SK-N-SH (cell line): Measurements from ENCODE around the gene SLC25A38. TPM values are rescaled to one million over a fixed set of nuclear protein-coding genes. Genes with fewer than 3 reads are reported as not detected.
A peak's percentile ranks its signal among the peaks of the same experiment; 100 is the strongest.

Experiments used
- CTCF ChIA-PET: fragments of 300-600, 350-600 bp; formaldehyde crosslinking; extraction: SDS; loops from one replicate; lab custom pipeline; 2021; lab: Yijun Ruan, JAX
- POLR2A ChIA-PET: fragments of 350-600 bp; sonication (Branson Sonifier 250); formaldehyde crosslinking; extraction: SDS; loops from one replicate; lab custom pipeline; 2020; ENCODE audit warnings: antibody characterized with exemption, inconsistent platforms; lab: Yijun Ruan, JAX
- DNase-seq: peaks from one replicate; pipeline ENCODE4 v3.0.0; 2012
- H2AFZ ChIP-seq: fragments of 200-600 bp; sonication (generic); 2 replicates; pipeline ENCODE4 v1.8.1; 2016; ENCODE audit warnings: antibody characterized with exemption, mild to moderate bottlenecking, low read depth
- H3F3A ChIP-seq: fragments of 200-600 bp; sonication (generic); replicated peaks from 2 replicates; pipeline ENCODE3; 2016; ENCODE audit warnings: antibody characterized with exemption, mild to moderate bottlenecking; ENCODE audit not compliant: insufficient read depth
- H3K27ac ChIP-seq, 2 experiments: fragments of 200-500 bp in 1 of 2; fragments of 200-600 bp in 1 of 2; sonication (Bioruptor generic) in 1 of 2; sonication (generic), shearing (Covaris generic) in 1 of 2; 2 replicates each; pipeline versions ENCODE4 v1.5.1 to v1.6.1; 2014 to 2016; ENCODE audit warnings: low read depth in 2 of 2, inconsistent platforms in 1 of 2, low read length in 1 of 2, mild to moderate bottlenecking in 1 of 2, mixed read lengths in 1 of 2
- H3K27me3 ChIP-seq: fragments of 200-600 bp; sonication (generic), shearing (Covaris generic); 2 replicates; pipeline ENCODE4 v1.6.1; 2016; ENCODE audit warnings: mixed run types; ENCODE audit not compliant: insufficient read depth
- H3K36me3 ChIP-seq, 2 experiments: fragments of 200-500 bp in 1 of 2; fragments of 200-600 bp in 1 of 2; sonication (Bioruptor generic) in 1 of 2; sonication (generic) in 1 of 2; replicated peaks in 1 of 2; 2 replicates each; pipeline versions ENCODE3 to v1.5.1; 2014 to 2016; ENCODE audit warnings: low read length in 1 of 2, mild to moderate bottlenecking in 1 of 2; ENCODE audit not compliant: insufficient read depth in 2 of 2, control insufficient read depth in 1 of 2
- H3K4me1 ChIP-seq, 2 experiments: fragments of 200-500 bp in 1 of 2; fragments of 200-600 bp in 1 of 2; sonication (Bioruptor generic) in 1 of 2; sonication (generic), shearing (Covaris generic) in 1 of 2; 2 replicates each; pipeline versions ENCODE4 v1.5.1 to v1.6.1; 2014 to 2016; ENCODE audit warnings: low read depth in 1 of 2, low read length in 1 of 2, mixed run types in 1 of 2; ENCODE audit not compliant: insufficient read depth in 2 of 2, control insufficient read depth in 1 of 2
- H3K4me2 ChIP-seq: fragments of 200-600 bp; sonication (generic), shearing (Covaris generic); 2 replicates; pipeline ENCODE4 v1.6.1; 2017; ENCODE audit warnings: mixed run types
- H3K4me3 ChIP-seq, 2 experiments: fragments of 200-500 bp in 1 of 2; fragments of 200-600 bp in 1 of 2; sonication (Bioruptor generic) in 1 of 2; sonication (generic), shearing (Covaris generic) in 1 of 2; 2 replicates each; pipeline versions ENCODE4 v1.5.1 to v1.8.1; 2014 to 2016; ENCODE audit warnings: low read depth in 2 of 2, inconsistent platforms in 1 of 2, low read length in 1 of 2, mild to moderate bottlenecking in 1 of 2, mixed read lengths in 1 of 2, moderate library complexity in 1 of 2
- H3K79me2 ChIP-seq: fragments of 200-600 bp; sonication (generic); 2 replicates; pipeline ENCODE4 v1.8.1; 2017; ENCODE audit warnings: mild to moderate bottlenecking; ENCODE audit not compliant: insufficient read depth
- H3K9ac ChIP-seq: fragments of 200-600 bp; sonication (generic); 2 replicates; pipeline ENCODE4 v1.6.1; 2017; ENCODE audit warnings: mixed run types
- H3K9me2 ChIP-seq: fragments of 200-600 bp; sonication (generic); 2 replicates; pipeline ENCODE4 v1.6.1; 2017; ENCODE audit warnings: mixed run types
- H3K9me3 ChIP-seq: fragments of 200-600 bp; sonication (generic); 2 replicates; pipeline ENCODE4 v1.6.1; 2017; ENCODE audit warnings: mixed run types, mild to moderate bottlenecking, moderate library complexity
- H4K20me1 ChIP-seq: fragments of 200-600 bp; sonication (generic); 2 replicates; pipeline ENCODE4 v1.6.1; 2017; ENCODE audit warnings: mild to moderate bottlenecking, mixed run types; ENCODE audit not compliant: insufficient read depth
- CHD2 ChIP-seq: fragments of 150-350 bp; IDR thresholded peaks from 2 replicates; pipeline ENCODE4 v1.6.1; 2018; ENCODE audit warnings: low read length; ENCODE audit not compliant: partially characterized antibody
- ELF1 ChIP-seq: IDR thresholded peaks from 2 replicates; pipeline ENCODE4 v1.4.0; 2012
- FOSL2 ChIP-seq: IDR thresholded peaks from 2 replicates; pipeline ENCODE4 v1.4.0; 2012; ENCODE audit warnings: low read depth, mild to moderate bottlenecking, moderate library complexity, borderline replicate concordance
- FOXJ3 ChIP-seq: sonication (generic); formaldehyde crosslinking; IDR thresholded peaks from 2 replicates; pipeline ENCODE4 v1.5.1; 2020; ENCODE audit warnings: mild to moderate bottlenecking, missing genetic modification reagents
- MEF2A ChIP-seq: IDR thresholded peaks from 2 replicates; pipeline ENCODE4 v1.4.0; 2012; ENCODE audit warnings: low read depth, borderline replicate concordance
- NRF1 ChIP-seq: IDR thresholded peaks from 2 replicates; pipeline ENCODE4 v1.6.1; 2012; ENCODE audit warnings: low read depth, mild to moderate bottlenecking, low read length
- POLR2AphosphoS5 ChIP-seq: IDR thresholded peaks from 2 replicates; pipeline ENCODE4 v1.6.1; 2012; ENCODE audit warnings: low read depth, low read length
- SIN3A ChIP-seq: IDR thresholded peaks from 2 replicates; pipeline ENCODE4 v1.6.1; 2012; ENCODE audit warnings: low read depth, mild to moderate bottlenecking, low read length, moderate library complexity, borderline replicate concordance
- SMC3 ChIP-seq: IDR thresholded peaks from 2 replicates; pipeline ENCODE4 v1.6.1; 2012; ENCODE audit warnings: low read depth, low read length, improper control_type of control experiment
- TAF1 ChIP-seq: IDR thresholded peaks from 2 replicates; pipeline ENCODE4 v1.6.1; 2012; ENCODE audit warnings: low read depth, mild to moderate bottlenecking, low read length, moderate library complexity, borderline replicate concordance
- TEAD4 ChIP-seq: IDR thresholded peaks from 2 replicates; pipeline ENCODE4 v1.4.0; 2012; ENCODE audit warnings: mild to moderate bottlenecking, borderline replicate concordance; ENCODE audit not compliant: insufficient read depth
- WGBS: methylation state at CpG from one replicate; pipeline ENCODE4 v1.1.6; 2017; ENCODE audit warnings: low lambda C conversion rate; 5-methylcytosine and 5-hydroxymethylcytosine counted together
- polyA plus RNA-seq, 3 experiments: library from polyadenylated mRNA; depleted of rRNA; stranded (reverse); fragments of >200 nt; gene quantifications; 2 replicates each; pipeline ENCODE4 v1.2.3, GENCODE V29; 2012
- TF ChIP-seq, protein P1 (sequence below): IDR thresholded peaks from 2 replicates; pipeline ENCODE4 v1.4.0; 2012; ENCODE audit warnings: low read depth
- TF ChIP-seq, protein P2 (sequence below): IDR thresholded peaks from 2 replicates; pipeline ENCODE4 v1.6.1; 2012; ENCODE audit warnings: mild to moderate bottlenecking, low read depth, low read length, moderate library complexity
- TF ChIP-seq, protein P3 (sequence below): IDR thresholded peaks from 2 replicates; pipeline ENCODE4 v1.4.0; 2012; ENCODE audit warnings: low read depth, borderline replicate concordance
- TF ChIP-seq, protein P4 (sequence below): fragments of 150-350 bp; IDR thresholded peaks from 2 replicates; pipeline ENCODE4 v1.6.1; 2017; ENCODE audit warnings: antibody characterized with exemption, low read length, low read depth, borderline replicate concordance
- TF ChIP-seq, protein P5 (sequence below): IDR thresholded peaks from 2 replicates; pipeline ENCODE4; 2012

SLC25A38 gene
- polyA plus RNA-seq, 1 of the 3 experiments (the other 2 are of a cell fraction): 34.9 TPM

DNA sequence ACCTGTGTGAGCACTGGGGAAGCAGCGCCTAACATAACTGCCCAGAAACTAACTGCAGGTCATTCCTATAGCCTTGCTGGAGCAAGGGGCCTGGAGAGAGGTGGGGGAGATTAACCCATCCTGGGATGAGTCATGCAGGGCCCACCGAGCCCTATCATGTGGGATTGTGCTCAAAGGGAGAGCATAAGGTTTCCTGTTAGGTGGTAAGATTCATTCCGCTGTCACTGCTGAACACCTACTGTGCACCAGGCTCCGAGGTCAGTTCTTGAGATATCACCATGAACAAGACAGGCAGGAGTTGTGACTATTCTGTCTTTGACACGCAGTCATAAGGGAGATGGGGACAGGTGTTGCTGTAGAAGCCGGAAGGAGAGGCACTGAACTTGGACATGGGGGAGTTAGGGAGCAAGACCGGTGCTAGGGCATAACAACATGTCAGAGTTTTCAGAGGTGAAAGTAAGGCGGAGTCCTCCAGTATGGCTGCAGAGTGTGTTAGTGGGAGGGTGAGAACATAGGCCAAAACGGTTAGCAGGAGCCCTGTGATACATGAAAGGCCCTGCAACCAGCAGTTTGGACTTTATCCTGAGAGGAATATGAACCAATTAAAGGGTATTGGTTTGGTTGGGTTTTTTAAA lies 2.4 kb downstream of the SLC25A38 start:
- no peak for DNase-seq
- Histone ChIP-seq H3K79me2 (peaks cover 66% of the 10 kb centered on the region), H3F3A (peaks cover 15% of the 10 kb centered on the region), H3K27ac (no peak overlapping the region), H3K36me3 (peaks cover 3 to 7% of the 10 kb centered on the region in 2 experiments), H3K9me3 (no peaks in the 10 kb centered on the region), H3K4me3 (no peak overlapping the region), H3K27me3 (no peaks in the 10 kb centered on the region), H4K20me1 (peaks cover 47% of the 10 kb centered on the region), H3K4me2 (peak overlapping the region; percentile 97; the same call in 1 of the 2 replicates), H3K4me1 (peaks cover 5 to 8% of the 10 kb centered on the region in 2 experiments; a peak in 1 of 4 replicates), H2AFZ (no peak overlapping the region), H3K9me2 (no peaks in the 10 kb centered on the region), H3K9ac (no peak overlapping the region)
- ChIA-PET POLR2A (interaction anchor here (1.6 kb wide), 1 partner anchor 21 kb away, joined by 5 read pairs; the partner anchor contains the start of gene RPSA), CTCF (interaction anchor here (0.9 to 1.3 kb wide), 2 partner anchors 22 to 62 kb away, joined by 3 read pairs; no protein-coding TSS in a partner anchor)
- TF ChIP-seq, protein P1, sequence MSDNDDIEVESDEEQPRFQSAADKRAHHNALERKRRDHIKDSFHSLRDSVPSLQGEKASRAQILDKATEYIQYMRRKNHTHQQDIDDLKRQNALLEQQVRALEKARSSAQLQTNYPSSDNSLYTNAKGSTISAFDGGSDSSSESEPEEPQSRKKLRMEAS: no peak
- TF ChIP-seq, protein P2, sequence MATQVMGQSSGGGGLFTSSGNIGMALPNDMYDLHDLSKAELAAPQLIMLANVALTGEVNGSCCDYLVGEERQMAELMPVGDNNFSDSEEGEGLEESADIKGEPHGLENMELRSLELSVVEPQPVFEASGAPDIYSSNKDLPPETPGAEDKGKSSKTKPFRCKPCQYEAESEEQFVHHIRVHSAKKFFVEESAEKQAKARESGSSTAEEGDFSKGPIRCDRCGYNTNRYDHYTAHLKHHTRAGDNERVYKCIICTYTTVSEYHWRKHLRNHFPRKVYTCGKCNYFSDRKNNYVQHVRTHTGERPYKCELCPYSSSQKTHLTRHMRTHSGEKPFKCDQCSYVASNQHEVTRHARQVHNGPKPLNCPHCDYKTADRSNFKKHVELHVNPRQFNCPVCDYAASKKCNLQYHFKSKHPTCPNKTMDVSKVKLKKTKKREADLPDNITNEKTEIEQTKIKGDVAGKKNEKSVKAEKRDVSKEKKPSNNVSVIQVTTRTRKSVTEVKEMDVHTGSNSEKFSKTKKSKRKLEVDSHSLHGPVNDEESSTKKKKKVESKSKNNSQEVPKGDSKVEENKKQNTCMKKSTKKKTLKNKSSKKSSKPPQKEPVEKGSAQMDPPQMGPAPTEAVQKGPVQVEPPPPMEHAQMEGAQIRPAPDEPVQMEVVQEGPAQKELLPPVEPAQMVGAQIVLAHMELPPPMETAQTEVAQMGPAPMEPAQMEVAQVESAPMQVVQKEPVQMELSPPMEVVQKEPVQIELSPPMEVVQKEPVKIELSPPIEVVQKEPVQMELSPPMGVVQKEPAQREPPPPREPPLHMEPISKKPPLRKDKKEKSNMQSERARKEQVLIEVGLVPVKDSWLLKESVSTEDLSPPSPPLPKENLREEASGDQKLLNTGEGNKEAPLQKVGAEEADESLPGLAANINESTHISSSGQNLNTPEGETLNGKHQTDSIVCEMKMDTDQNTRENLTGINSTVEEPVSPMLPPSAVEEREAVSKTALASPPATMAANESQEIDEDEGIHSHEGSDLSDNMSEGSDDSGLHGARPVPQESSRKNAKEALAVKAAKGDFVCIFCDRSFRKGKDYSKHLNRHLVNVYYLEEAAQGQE: no peak
- no peak for TF ChIP-seq SMC3
- TF ChIP-seq NRF1: no peak
- TF ChIP-seq TEAD4: no peak
- no peak for TF ChIP-seq FOXJ3
- TF ChIP-seq, protein P3, sequence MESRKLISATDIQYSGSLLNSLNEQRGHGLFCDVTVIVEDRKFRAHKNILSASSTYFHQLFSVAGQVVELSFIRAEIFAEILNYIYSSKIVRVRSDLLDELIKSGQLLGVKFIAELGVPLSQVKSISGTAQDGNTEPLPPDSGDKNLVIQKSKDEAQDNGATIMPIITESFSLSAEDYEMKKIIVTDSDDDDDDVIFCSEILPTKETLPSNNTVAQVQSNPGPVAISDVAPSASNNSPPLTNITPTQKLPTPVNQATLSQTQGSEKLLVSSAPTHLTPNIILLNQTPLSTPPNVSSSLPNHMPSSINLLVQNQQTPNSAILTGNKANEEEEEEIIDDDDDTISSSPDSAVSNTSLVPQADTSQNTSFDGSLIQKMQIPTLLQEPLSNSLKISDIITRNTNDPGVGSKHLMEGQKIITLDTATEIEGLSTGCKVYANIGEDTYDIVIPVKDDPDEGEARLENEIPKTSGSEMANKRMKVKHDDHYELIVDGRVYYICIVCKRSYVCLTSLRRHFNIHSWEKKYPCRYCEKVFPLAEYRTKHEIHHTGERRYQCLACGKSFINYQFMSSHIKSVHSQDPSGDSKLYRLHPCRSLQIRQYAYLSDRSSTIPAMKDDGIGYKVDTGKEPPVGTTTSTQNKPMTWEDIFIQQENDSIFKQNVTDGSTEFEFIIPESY: no peak
- no peak for TF ChIP-seq MEF2A
- no peak for TF ChIP-seq SIN3A
- TF ChIP-seq POLR2AphosphoS5: no peak
- TF ChIP-seq ELF1: no peak
- no peak for TF ChIP-seq FOSL2
- no peak for TF ChIP-seq CHD2
- TF ChIP-seq, protein P4, sequence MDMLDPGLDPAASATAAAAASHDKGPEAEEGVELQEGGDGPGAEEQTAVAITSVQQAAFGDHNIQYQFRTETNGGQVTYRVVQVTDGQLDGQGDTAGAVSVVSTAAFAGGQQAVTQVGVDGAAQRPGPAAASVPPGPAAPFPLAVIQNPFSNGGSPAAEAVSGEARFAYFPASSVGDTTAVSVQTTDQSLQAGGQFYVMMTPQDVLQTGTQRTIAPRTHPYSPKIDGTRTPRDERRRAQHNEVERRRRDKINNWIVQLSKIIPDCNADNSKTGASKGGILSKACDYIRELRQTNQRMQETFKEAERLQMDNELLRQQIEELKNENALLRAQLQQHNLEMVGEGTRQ: no peak
- no peak for TF ChIP-seq TAF1
- TF ChIP-seq, protein P5, sequence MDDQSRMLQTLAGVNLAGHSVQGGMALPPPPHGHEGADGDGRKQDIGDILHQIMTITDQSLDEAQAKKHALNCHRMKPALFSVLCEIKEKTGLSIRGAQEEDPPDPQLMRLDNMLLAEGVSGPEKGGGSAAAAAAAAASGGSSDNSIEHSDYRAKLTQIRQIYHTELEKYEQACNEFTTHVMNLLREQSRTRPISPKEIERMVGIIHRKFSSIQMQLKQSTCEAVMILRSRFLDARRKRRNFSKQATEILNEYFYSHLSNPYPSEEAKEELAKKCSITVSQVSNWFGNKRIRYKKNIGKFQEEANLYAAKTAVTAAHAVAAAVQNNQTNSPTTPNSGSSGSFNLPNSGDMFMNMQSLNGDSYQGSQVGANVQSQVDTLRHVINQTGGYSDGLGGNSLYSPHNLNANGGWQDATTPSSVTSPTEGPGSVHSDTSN: no peak
- WGBS: 81% methylated on average over 7 of the region's 9 CpGs
